Hepatic stellate cell (primary cell): ENCODE results near the gene EML6.

Experiments
- DNase-seq: peaks from one replicate; pipeline ENCODE4 v3.0.0; 2011; ENCODE audit warnings: low spot score

EML6 gene

GRCh38 chr2:54880428-54880827, 157.0 kb downstream of the EML6 start:
- DNase-seq, result no peak

GRCh38 chr2:54881759-54882158, 158.3 kb downstream of the EML6 start:
- no peak for DNase-seq

- DNase-seq, result no peak
These were observed 162.4 kb downstream of the EML6 start for GRCh38 chr2:54885891-54886290.

GRCh38 chr2:54887850-54888545, 164.5 kb downstream of the EML6 start:
- no peak for DNase-seq

GRCh38 chr2:54889053-54889452, 165.6 kb downstream of the EML6 start:
- no peak for DNase-seq

GRCh38 chr2:54891909-54892308, 168.4 kb downstream of the EML6 start:
- no peak for DNase-seq

- DNase-seq, result no peak
These were observed 171.0 kb downstream of the EML6 start for GRCh38 chr2:54894467-54894866.

- no peak for DNase-seq
These were observed 172.3 kb downstream of the EML6 start for GRCh38 chr2:54895730-54896129.

GRCh38 chr2:54897420-54898310, 174.2 kb downstream of the EML6 start:
- DNase-seq, result no peak

GRCh38 chr2:54898456-54899226, 175.2 kb downstream of the EML6 start:
- DNase-seq, result no peak

- peak; percentile 37 for DNase-seq
These were observed 176.2 kb downstream of the EML6 start for GRCh38 chr2:54899576-54900200.

GRCh38 chr2:54901224-54901986, 177.9 kb downstream of the EML6 start:
- no peak for DNase-seq

- no peak for DNase-seq
These were observed 179.3 kb downstream of the EML6 start for GRCh38 chr2:54902763-54903162.

- DNase-seq, result peak; percentile 85
These were observed 180.5 kb downstream of the EML6 start for GRCh38 chr2:54903736-54904554.

- no peak for DNase-seq
These were observed 181.4 kb downstream of the EML6 start for GRCh38 chr2:54904836-54905235.

GRCh38 chr2:54906716-54907115, 183.3 kb downstream of the EML6 start:
- DNase-seq, result no peak

- no peak for DNase-seq
These were observed 184.2 kb downstream of the EML6 start for GRCh38 chr2:54907663-54908062.

- no peak for DNase-seq
These were observed 185.1 kb downstream of the EML6 start for GRCh38 chr2:54908591-54908990.

- DNase-seq, result peak; percentile 9
These were observed 185.5 kb downstream of the EML6 start for GRCh38 chr2:54909001-54909400.

- no peak for DNase-seq
These were observed 188.8 kb downstream of the EML6 start for GRCh38 chr2:54912305-54912704.
